GM12864 (cell line): ENCODE data around the gene RP9.

ENCODE experiments used
- DNase-seq: peaks from one replicate; pipeline ENCODE4 v3.0.0-alpha.2; 2011; ENCODE audit warnings: low read depth
- H3K4me3 ChIP-seq: 2 replicates; pipeline ENCODE4 v1.5.1; 2011; ENCODE audit warnings: mild to moderate bottlenecking, low read depth, low read length, control low read depth
- CTCF ChIP-seq: IDR thresholded peaks from 2 replicates; pipeline ENCODE4 v1.5.1; 2011; ENCODE audit warnings: low read depth, mild to moderate bottlenecking, moderate library complexity, low read length, control low read depth, inconsistent platforms; ENCODE audit errors: missing control alignments

The RP9 gene

GRCh38 chr7:33128990-33129805 lies 20.0 kb upstream of the RP9 start, which contains the start of gene BBS9:
TSS of gene BBS9 (plus strand) at chr7:33129564. CDS start at chr7:33146253, 16,689 bp downstream.
- peak within 1 kb of the TSS; percentile 81 for H3K4me3 ChIP-seq
- peak; percentile 83 for DNase-seq
- TF ChIP-seq CTCF: peak; percentile 14

DNA sequence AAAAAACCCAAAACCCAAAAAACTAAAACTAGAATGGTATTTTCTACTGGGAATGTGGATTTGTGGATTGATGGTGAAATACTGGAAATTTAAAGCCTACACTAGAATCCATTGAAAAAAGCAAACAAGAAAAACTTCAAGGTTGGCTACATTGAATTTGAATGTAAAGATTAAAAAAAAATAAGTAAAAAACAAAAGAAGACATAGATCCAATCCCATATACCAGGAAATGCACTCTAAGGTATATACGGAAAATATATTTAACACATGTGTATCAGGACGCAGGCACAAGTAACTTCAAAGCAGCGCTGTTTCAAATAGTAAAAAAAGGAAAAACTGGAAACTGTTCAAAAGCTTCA lies 19.4 kb upstream of the RP9 start:
- DNase-seq: no peak
- no peak for TF ChIP-seq CTCF

DNA sequence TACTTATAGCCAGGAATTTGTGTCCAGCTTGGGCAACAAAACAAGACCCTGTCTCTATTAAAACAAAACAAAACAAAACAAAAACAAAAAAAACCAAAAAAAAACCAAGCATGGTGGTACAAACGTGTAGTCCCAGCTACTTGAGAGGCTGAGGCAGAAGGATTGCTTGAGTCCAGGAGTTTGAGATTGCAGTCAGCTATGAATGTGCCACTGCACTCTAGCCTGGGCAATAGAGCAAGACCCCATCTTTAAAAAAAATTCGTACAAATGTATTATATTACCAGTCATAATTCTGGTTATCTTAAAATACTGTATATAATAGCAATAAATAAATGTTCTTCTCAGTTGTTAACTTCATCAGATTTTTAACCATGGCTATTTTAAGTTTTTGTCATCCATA lies 17.9 kb upstream of the RP9 start:
- no peak for DNase-seq
- TF ChIP-seq CTCF: no peak
- H3K4me3 ChIP-seq: no peak overlapping the region

More for the DNA sequence above, 19.4 kb upstream of the RP9 start:
- H3K4me3 ChIP-seq: peak overlapping the region; percentile 81

DNA sequence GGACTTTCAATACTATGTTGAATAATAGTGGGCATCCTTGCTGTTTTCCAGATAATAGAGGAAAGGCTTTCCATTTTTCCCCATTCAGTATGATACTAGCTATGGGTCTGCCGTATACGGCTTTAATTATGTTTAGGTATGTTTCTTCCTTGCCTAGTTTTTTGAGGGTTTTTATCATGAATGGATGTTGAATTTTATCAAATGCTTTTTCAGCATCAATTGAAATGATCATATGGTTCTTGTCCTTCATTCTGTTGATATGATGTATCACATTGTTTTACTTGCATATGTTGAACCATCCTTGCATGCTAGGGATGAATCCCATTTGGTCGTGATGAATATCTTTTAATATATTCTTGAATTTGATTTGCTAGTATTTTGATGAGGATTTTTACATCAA lies 9.2 kb upstream of the RP9 start:
- no peak for DNase-seq
- H3K4me3 ChIP-seq: no peak overlapping the region
- TF ChIP-seq CTCF: no peak

GRCh38 chr7:33114976-33115375 lies 5.8 kb upstream of the RP9 start:
- DNase-seq: no peak
- no peak for TF ChIP-seq CTCF
- H3K4me3 ChIP-seq: no peak overlapping the region

GRCh38 chr7:33111614-33112013 lies 2.4 kb upstream of the RP9 start:
- no peak for TF ChIP-seq CTCF
- no peak overlapping the region for H3K4me3 ChIP-seq
- no peak for DNase-seq

- DNase-seq: no peak
- no peak for TF ChIP-seq CTCF
- H3K4me3 ChIP-seq: peak overlapping the region; percentile 56
Observed at GRCh38 chr7:33109758-33110238, 594 bp upstream of the RP9 start.
